CD14-positive monocyte (primary cell): Measurements from ENCODE around the gene TPR. TPM values are rescaled to one million over a fixed set of nuclear protein-coding genes. Genes with fewer than 3 reads are reported as not detected.

Experiments
- DNase-seq, 3 donors: peaks; one replicate each; pipeline ENCODE4 v3.0.0-alpha.2; 2011 to 2022
- H2AFZ ChIP-seq: 2 replicates; pipeline ENCODE4 v1.6.0; 2012; ENCODE audit warnings: mild to moderate bottlenecking, low read depth, low read length, inconsistent platforms; ENCODE audit not compliant: insufficient read depth, poor library complexity, severe bottlenecking
- H3K27ac ChIP-seq, 2 donors: 1 replicate in 1 of 2; 2 replicates in 1 of 2; pipeline ENCODE4 v1.5.1; 2012 to 2013; ENCODE audit warnings: low read length in 2 of 2, control low read depth in 1 of 2, inconsistent platforms in 1 of 2, low read depth in 1 of 2, mild to moderate bottlenecking in 1 of 2
- H3K27me3 ChIP-seq, 2 donors: one replicate each; pipeline versions ENCODE4 v1.6.0 to v1.6.1; 2011 to 2013; ENCODE audit warnings: low read length in 2 of 2; ENCODE audit not compliant: control insufficient read depth in 2 of 2, insufficient read depth in 2 of 2
- H3K36me3 ChIP-seq, 2 donors: replicated peaks in 1 of 2; 1 replicate in 1 of 2; 2 replicates in 1 of 2; pipeline versions ENCODE4 v1.5.1 to v1.6.1; 2012 to 2013; ENCODE audit warnings: low read length in 2 of 2, control low read depth in 1 of 2, inconsistent platforms in 1 of 2, mild to moderate bottlenecking in 1 of 2; ENCODE audit not compliant: insufficient read depth in 2 of 2, control insufficient read depth in 1 of 2
- H3K4me1 ChIP-seq, 2 donors: 1 replicate in 1 of 2; 2 replicates in 1 of 2; pipeline versions ENCODE4 v1.5.1 to v1.6.1; 2012 to 2013; ENCODE audit warnings: low read length in 2 of 2, control low read depth in 1 of 2, inconsistent platforms in 1 of 2, mild to moderate bottlenecking in 1 of 2, moderate library complexity in 1 of 2; ENCODE audit not compliant: insufficient read depth in 2 of 2, control insufficient read depth in 1 of 2
- H3K4me2 ChIP-seq: replicated peaks from 2 replicates; pipeline ENCODE3; 2012; ENCODE audit warnings: low read length, moderate library complexity, mild to moderate bottlenecking; ENCODE audit not compliant: poor library complexity, severe bottlenecking; ENCODE audit errors: extremely low read depth
- H3K4me3 ChIP-seq, 3 experiments: fragments of 200-600 bp in 1 of 3; sonication (generic) in 1 of 3; replicated peaks in 1 of 3; 1 replicate in 2 of 3; 2 replicates in 1 of 3; pipeline ENCODE4 v1.5.1; 2011 to 2013; ENCODE audit warnings: low read length in 3 of 3, mild to moderate bottlenecking in 3 of 3, control low read depth in 2 of 3, low read depth in 2 of 3, inconsistent platforms in 1 of 3, moderate library complexity in 1 of 3
- H3K79me2 ChIP-seq: 2 replicates; pipeline ENCODE4 v1.6.0; 2012; ENCODE audit warnings: mild to moderate bottlenecking, control low read depth, inconsistent platforms, low read length, moderate library complexity; ENCODE audit not compliant: insufficient read depth
- H3K9ac ChIP-seq: 2 replicates; pipeline ENCODE4 v1.6.0; 2017; ENCODE audit warnings: low read length, mild to moderate bottlenecking; ENCODE audit not compliant: insufficient read depth, poor library complexity, severe bottlenecking
- H3K9me3 ChIP-seq, 2 donors: replicated peaks in 1 of 2; 1 replicate in 1 of 2; 2 replicates in 1 of 2; pipeline versions ENCODE4 v1.5.1 to v1.6.1; 2012 to 2013; ENCODE audit warnings: low read length in 2 of 2, control low read depth in 1 of 2; ENCODE audit not compliant: control insufficient read depth in 1 of 2, insufficient read depth in 1 of 2
- H4K20me1 ChIP-seq: 2 replicates; pipeline ENCODE4 v1.6.0; 2012; ENCODE audit warnings: mild to moderate bottlenecking, low read length, control low read depth, moderate library complexity; ENCODE audit not compliant: insufficient read depth
- H3K27ac Mint-ChIP-seq, 7 donors: one replicate each; pipeline ENCODE4 v1.8.0; 2020; ENCODE audit warnings: mild to moderate bottlenecking in 7 of 7, mixed read lengths in 7 of 7, moderate library complexity in 6 of 7, inconsistent platforms in 2 of 7
- H3K27me3 Mint-ChIP-seq, 3 donors: one replicate each; pipeline ENCODE4 v1.8.0; 2021 to 2022; ENCODE audit warnings: low read depth in 3 of 3, mild to moderate bottlenecking in 3 of 3, mixed read lengths in 3 of 3, moderate library complexity in 3 of 3, inconsistent platforms in 1 of 3
- H3K36me3 Mint-ChIP-seq, 2 donors: one replicate each; pipeline ENCODE4 v1.8.0; 2020; ENCODE audit warnings: mixed read lengths in 2 of 2, inconsistent platforms in 1 of 2, mild to moderate bottlenecking in 1 of 2
- H3K4me1 Mint-ChIP-seq: one replicate; pipeline ENCODE4 v1.8.0; 2020; ENCODE audit warnings: mild to moderate bottlenecking, mixed read lengths
- H3K4me3 Mint-ChIP-seq, 2 donors: one replicate each; pipeline ENCODE4 v1.8.0; 2020; ENCODE audit warnings: mild to moderate bottlenecking in 2 of 2, mixed read lengths in 2 of 2, moderate library complexity in 1 of 2
- H3K9me3 Mint-ChIP-seq, 7 donors: one replicate each; pipeline ENCODE4 v1.8.0; 2020 to 2022; ENCODE audit warnings: mixed read lengths in 7 of 7, mild to moderate bottlenecking in 6 of 7, moderate library complexity in 6 of 7, inconsistent platforms in 2 of 7
- WGBS: methylation state at CpG from one replicate; pipeline ENCODE4 v1.1.5; 2013; ENCODE audit warnings: missing lambda C conversion rate; ENCODE audit not compliant: insufficient coverage; 5-methylcytosine and 5-hydroxymethylcytosine counted together
- intact Hi-C, 2 donors: fragments of 100-400 bp; cut with micrococcal nuclease; formaldehyde crosslinking; loops; one replicate each; pipeline versions ENCODE4 v1.15.0 to v1.15.1; 2023
- polyA plus RNA-seq, 3 donors: library from polyadenylated mRNA; depleted of rRNA in 1 of 3; unstranded in 2 of 3; stranded (reverse) in 1 of 3; fragments of 300-500 nt in 2 of 3; fragments of >200 nt in 1 of 3; fragmentation: Illumina TruSeq in 2 of 3; gene quantifications; 1 replicate in 2 of 3; 2 replicates in 1 of 3; pipeline ENCODE4 v1.2.3, GENCODE V29; 2012 to 2021
- TF ChIP-seq, protein P1 (sequence below): fragments of 200-600 bp; IDR thresholded peaks from one replicate; pipeline ENCODE4 v1.8.0; 2022; ENCODE audit warnings: antibody characterized with exemption, mild to moderate bottlenecking

TPR gene
- polyA plus RNA-seq, 3 donors = 4.3 to 23.3 (median 13.2) TPM

DNA sequence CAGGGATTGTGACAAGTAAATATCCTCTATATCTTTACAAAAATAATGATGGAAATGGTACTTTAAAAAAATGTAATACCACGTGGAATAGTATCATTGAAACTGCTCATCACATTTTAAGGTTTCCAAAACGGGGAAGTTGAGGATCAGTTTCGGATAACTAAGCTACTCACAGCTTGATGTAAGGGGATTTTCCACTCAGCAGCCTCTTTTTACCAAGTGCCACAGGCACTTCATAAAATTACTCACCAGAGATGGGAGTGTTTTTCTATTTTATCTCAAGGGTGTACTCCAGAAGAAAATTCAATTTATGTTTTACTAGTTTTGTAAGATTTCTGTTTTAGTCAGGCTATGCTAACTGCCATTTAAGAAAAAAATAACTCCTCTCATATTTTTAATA is 91.7 kb downstream of the TPR start:
- H3K4me1 ChIP-seq = no peaks in the 10 kb centered on the region
- H3K79me2 ChIP-seq = no peaks in the 10 kb centered on the region
- H3K4me1 Mint-ChIP-seq = no peaks in the 10 kb centered on the region
- no peak overlapping the region for H3K4me3 Mint-ChIP-seq
- TF ChIP-seq, protein P1, sequence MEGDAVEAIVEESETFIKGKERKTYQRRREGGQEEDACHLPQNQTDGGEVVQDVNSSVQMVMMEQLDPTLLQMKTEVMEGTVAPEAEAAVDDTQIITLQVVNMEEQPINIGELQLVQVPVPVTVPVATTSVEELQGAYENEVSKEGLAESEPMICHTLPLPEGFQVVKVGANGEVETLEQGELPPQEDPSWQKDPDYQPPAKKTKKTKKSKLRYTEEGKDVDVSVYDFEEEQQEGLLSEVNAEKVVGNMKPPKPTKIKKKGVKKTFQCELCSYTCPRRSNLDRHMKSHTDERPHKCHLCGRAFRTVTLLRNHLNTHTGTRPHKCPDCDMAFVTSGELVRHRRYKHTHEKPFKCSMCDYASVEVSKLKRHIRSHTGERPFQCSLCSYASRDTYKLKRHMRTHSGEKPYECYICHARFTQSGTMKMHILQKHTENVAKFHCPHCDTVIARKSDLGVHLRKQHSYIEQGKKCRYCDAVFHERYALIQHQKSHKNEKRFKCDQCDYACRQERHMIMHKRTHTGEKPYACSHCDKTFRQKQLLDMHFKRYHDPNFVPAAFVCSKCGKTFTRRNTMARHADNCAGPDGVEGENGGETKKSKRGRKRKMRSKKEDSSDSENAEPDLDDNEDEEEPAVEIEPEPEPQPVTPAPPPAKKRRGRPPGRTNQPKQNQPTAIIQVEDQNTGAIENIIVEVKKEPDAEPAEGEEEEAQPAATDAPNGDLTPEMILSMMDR = no peak
- no peaks in the 10 kb centered on the region for H3K9me3 ChIP-seq
- H3K9me3 Mint-ChIP-seq = no peaks in the 10 kb centered on the region
- no peaks in the 10 kb centered on the region for H3K36me3 ChIP-seq
- no peak overlapping the region for H3K4me2 ChIP-seq
- H3K36me3 Mint-ChIP-seq = no peaks in the 10 kb centered on the region
- H3K27ac ChIP-seq = no peak overlapping the region
- intact Hi-C loops = no loop called here
- H3K27me3 ChIP-seq = no peaks in the 10 kb centered on the region
- H3K9ac ChIP-seq = no peak overlapping the region
- H4K20me1 ChIP-seq = no peaks in the 10 kb centered on the region
- peaks cover 0 to 3% (median 0%) of the 10 kb centered on the region in 3 donors for H3K27me3 Mint-ChIP-seq
- no peak overlapping the region for H2AFZ ChIP-seq
- no peak for DNase-seq
- no peak overlapping the region for H3K4me3 ChIP-seq
- WGBS = no CpG with 5 or more reads among the region's 3 CpGs
- no peak overlapping the region for H3K27ac Mint-ChIP-seq

- no peak for DNase-seq
- peaks cover 0 to 4% (median 0%) of the 10 kb centered on the region in 3 donors for H3K27me3 Mint-ChIP-seq
- 98% methylated on average over 6 of the region's 8 CpGs for WGBS
- H3K36me3 ChIP-seq = no peaks in the 10 kb centered on the region
- no peaks in the 10 kb centered on the region for H3K27me3 ChIP-seq
- H3K4me1 ChIP-seq = no peaks in the 10 kb centered on the region
- H3K9me3 ChIP-seq = no peaks in the 10 kb centered on the region
- intact Hi-C loops = no loop called here
- H3K9me3 Mint-ChIP-seq = no peaks in the 10 kb centered on the region
- no peaks in the 10 kb centered on the region for H3K79me2 ChIP-seq
- no peak overlapping the region for H3K27ac ChIP-seq
- H3K27ac Mint-ChIP-seq = peak overlapping the region in 1 of 7 donors; percentile 13
- no peak overlapping the region for H2AFZ ChIP-seq
- H4K20me1 ChIP-seq = no peaks in the 10 kb centered on the region
- no peaks in the 10 kb centered on the region for H3K36me3 Mint-ChIP-seq
- TF ChIP-seq, protein P1 = no peak
- no peaks in the 10 kb centered on the region for H3K4me1 Mint-ChIP-seq
- H3K9ac ChIP-seq = no peak overlapping the region
- H3K4me3 ChIP-seq = no peak overlapping the region
- no peak overlapping the region for H3K4me3 Mint-ChIP-seq
- H3K4me2 ChIP-seq = no peak overlapping the region
Measured at GRCh38 chr1:186282466-186282865, 92.6 kb downstream of the TPR start.
